Measurements from ENCODE around the gene NHS.

The NHS gene

GRCh38 chrX:17403972-17404371 lies 29.0 kb downstream of the NHS start:
- no peak for FAIRE-seq
- DNase-seq (ENCODE audit: insufficient read length, low spot score): no peak
- no peak for TF ChIP-seq CTCF (IDR thresholded peaks at IDR 0.05; ENCODE audit: insufficient read depth, missing control alignments)

GRCh38 chrX:17405225-17405969 lies 30.4 kb downstream of the NHS start:
- FAIRE-seq: no peak
- no peak for TF ChIP-seq CTCF (IDR thresholded peaks at IDR 0.05; ENCODE audit: insufficient read depth, missing control alignments)
- DNase-seq (ENCODE audit: insufficient read length, low spot score): no peak

GRCh38 chrX:17409566-17410290 lies 34.7 kb downstream of the NHS start:
- no peak for DNase-seq (ENCODE audit: insufficient read length, low spot score)
- no peak for FAIRE-seq
- TF ChIP-seq CTCF (IDR thresholded peaks at IDR 0.05; ENCODE audit: insufficient read depth, missing control alignments): no peak

GRCh38 chrX:17410651-17411050 lies 35.7 kb downstream of the NHS start:
- no peak for FAIRE-seq
- no peak for TF ChIP-seq CTCF (IDR thresholded peaks at IDR 0.05; ENCODE audit: insufficient read depth, missing control alignments)
- no peak for DNase-seq (ENCODE audit: insufficient read length, low spot score)

- no peak for DNase-seq (ENCODE audit: insufficient read length, low spot score)
- no peak for TF ChIP-seq CTCF (IDR thresholded peaks at IDR 0.05; ENCODE audit: insufficient read depth, missing control alignments)
- FAIRE-seq: no peak
Measured at GRCh38 chrX:17411205-17411604, 36.2 kb downstream of the NHS start.

GRCh38 chrX:17412692-17413091 lies 37.7 kb downstream of the NHS start:
- FAIRE-seq: no peak
- no peak for DNase-seq (ENCODE audit: insufficient read length, low spot score)
- no peak for TF ChIP-seq CTCF (IDR thresholded peaks at IDR 0.05; ENCODE audit: insufficient read depth, missing control alignments)

GRCh38 chrX:17413228-17413627 lies 38.2 kb downstream of the NHS start:
- FAIRE-seq (no peak), DNase-seq (ENCODE audit: insufficient read length, low spot score) (no peak)
- TF ChIP-seq CTCF (IDR thresholded peaks at IDR 0.05; ENCODE audit: insufficient read depth, missing control alignments): no peak

Measured in D721Med (cell line).